ENCODE measurements around the gene CMTR2.

Gene CMTR2, protein sequence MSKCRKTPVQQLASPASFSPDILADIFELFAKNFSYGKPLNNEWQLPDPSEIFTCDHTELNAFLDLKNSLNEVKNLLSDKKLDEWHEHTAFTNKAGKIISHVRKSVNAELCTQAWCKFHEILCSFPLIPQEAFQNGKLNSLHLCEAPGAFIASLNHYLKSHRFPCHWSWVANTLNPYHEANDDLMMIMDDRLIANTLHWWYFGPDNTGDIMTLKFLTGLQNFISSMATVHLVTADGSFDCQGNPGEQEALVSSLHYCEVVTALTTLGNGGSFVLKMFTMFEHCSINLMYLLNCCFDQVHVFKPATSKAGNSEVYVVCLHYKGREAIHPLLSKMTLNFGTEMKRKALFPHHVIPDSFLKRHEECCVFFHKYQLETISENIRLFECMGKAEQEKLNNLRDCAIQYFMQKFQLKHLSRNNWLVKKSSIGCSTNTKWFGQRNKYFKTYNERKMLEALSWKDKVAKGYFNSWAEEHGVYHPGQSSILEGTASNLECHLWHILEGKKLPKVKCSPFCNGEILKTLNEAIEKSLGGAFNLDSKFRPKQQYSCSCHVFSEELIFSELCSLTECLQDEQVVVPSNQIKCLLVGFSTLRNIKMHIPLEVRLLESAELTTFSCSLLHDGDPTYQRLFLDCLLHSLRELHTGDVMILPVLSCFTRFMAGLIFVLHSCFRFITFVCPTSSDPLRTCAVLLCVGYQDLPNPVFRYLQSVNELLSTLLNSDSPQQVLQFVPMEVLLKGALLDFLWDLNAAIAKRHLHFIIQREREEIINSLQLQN

DNA sequence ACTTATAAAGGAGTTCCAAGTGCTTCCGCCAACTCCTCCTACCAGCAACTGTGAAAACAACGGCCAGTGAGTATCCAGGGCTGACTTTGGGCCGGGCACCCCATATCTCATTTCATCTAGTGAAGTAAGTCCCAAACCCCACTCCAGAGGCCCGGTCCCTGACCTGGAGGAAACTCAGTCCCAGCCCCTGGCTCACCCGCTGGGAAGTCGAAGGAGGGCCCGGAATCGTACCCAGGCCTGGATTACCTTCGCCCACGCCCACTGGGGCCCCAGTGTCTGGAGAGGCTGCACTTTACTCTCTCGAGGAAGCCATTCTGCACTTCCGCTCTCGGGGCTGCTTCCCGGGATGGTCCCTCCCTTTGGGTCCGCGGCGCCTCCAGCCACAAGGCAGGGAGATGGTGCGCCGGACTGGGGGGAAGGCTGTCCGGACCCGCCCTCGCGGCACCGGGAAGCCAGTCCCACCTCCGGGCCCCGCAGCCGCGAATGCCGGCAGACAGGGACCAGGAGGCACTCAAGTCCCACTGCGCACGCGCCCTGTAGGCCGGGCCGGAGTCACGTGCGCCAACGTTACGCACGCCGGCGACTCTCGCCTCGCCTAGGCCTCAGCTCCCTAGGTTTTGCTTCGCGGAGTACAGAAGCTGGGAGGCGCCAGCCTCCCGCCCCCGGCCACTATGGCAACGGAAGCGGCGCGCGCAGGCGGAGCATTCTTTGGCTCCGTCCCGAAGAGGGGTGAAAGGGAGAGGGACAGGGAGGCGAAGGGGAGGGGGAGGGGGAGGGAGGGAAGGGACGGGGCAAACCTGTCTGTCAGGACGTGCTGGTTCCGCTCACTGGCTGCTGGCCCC lies at the start of gene CMTR2:
Gene CMTR2, minus strand, starts transcription at position 513 of the 842 bp plus-strand sequence. CDS start 3,482 bp downstream, outside the sequence.
- Mint-ChIP-seq H3K4me3 (peak within 1 kb of the TSS; percentile 89), H3K27ac (peak within 1 kb of the TSS; percentile 87), H3K27me3 (ENCODE audit: low read depth, poor library complexity) (peaks cover 11% of the 10 kb centered on the region), H3K36me3 (ENCODE audit: low read depth) (peaks cover 39% of the 10 kb centered on the region), H3K9me3 (no peaks in the 10 kb centered on the region), H3K4me1 (peaks cover 16% of the 10 kb centered on the region)
- TF ChIP-seq, protein P1, sequence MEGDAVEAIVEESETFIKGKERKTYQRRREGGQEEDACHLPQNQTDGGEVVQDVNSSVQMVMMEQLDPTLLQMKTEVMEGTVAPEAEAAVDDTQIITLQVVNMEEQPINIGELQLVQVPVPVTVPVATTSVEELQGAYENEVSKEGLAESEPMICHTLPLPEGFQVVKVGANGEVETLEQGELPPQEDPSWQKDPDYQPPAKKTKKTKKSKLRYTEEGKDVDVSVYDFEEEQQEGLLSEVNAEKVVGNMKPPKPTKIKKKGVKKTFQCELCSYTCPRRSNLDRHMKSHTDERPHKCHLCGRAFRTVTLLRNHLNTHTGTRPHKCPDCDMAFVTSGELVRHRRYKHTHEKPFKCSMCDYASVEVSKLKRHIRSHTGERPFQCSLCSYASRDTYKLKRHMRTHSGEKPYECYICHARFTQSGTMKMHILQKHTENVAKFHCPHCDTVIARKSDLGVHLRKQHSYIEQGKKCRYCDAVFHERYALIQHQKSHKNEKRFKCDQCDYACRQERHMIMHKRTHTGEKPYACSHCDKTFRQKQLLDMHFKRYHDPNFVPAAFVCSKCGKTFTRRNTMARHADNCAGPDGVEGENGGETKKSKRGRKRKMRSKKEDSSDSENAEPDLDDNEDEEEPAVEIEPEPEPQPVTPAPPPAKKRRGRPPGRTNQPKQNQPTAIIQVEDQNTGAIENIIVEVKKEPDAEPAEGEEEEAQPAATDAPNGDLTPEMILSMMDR (IDR thresholded peaks at IDR 0.05), result no peak
- DNase-seq, result peak; percentile 94

DNA sequence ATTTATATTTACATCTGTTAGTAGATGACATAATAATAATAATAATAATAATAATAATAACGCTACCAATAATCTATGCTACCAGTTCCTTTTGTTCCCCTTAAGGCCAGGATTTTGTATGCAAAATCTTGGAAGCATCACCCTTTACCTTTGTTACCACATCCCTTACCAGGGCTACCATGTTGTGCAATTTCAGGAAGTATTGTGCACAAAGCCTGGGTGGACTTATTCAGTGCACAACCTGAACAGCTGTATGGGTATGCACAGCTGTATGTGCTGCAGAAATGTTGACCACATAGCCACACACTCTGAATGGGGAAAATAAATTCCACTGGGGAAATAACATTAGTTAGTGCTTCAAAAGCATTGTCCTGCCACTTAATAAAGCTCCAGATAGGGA lies 49.4 kb upstream of the CMTR2 start:
- H3K27ac Mint-ChIP-seq, result no peak overlapping the region
- H3K36me3 Mint-ChIP-seq (ENCODE audit: low read depth), result no peaks in the 10 kb centered on the region
- TF ChIP-seq, protein P1 (IDR thresholded peaks at IDR 0.05), result no peak
- no peak overlapping the region for H3K4me3 Mint-ChIP-seq
- H3K27me3 Mint-ChIP-seq (ENCODE audit: low read depth, poor library complexity), result peaks cover 43% of the 10 kb centered on the region
- no peak for DNase-seq
- no peaks in the 10 kb centered on the region for H3K9me3 Mint-ChIP-seq
- H3K4me1 Mint-ChIP-seq, result no peaks in the 10 kb centered on the region

DNA sequence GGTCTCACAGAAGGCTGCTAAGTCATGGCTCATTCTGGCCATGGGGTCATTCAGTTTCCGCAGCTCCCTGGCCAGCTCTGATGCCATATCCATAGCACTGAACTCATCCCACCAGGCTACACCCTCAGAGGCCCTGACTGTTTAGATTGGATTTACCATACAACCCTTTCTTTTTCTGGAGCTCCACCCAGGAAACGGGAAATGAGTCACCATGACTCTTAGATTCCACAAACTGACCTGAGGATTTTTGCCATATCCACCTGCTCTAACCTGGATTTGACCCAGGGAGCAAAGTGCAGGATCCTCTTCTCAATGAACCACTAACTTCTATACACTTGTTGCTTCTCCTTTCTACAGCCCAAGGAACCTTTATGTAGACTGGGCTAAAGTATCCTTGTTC lies 49.0 kb upstream of the CMTR2 start:
- peaks cover 43% of the 10 kb centered on the region for H3K27me3 Mint-ChIP-seq (ENCODE audit: low read depth, poor library complexity)
- no peaks in the 10 kb centered on the region for H3K9me3 Mint-ChIP-seq
- no peak overlapping the region for H3K4me3 Mint-ChIP-seq
- TF ChIP-seq, protein P1 (IDR thresholded peaks at IDR 0.05), result no peak
- H3K27ac Mint-ChIP-seq, result no peak overlapping the region
- H3K36me3 Mint-ChIP-seq (ENCODE audit: low read depth), result no peaks in the 10 kb centered on the region
- H3K4me1 Mint-ChIP-seq, result no peaks in the 10 kb centered on the region
- DNase-seq, result no peak

DNA sequence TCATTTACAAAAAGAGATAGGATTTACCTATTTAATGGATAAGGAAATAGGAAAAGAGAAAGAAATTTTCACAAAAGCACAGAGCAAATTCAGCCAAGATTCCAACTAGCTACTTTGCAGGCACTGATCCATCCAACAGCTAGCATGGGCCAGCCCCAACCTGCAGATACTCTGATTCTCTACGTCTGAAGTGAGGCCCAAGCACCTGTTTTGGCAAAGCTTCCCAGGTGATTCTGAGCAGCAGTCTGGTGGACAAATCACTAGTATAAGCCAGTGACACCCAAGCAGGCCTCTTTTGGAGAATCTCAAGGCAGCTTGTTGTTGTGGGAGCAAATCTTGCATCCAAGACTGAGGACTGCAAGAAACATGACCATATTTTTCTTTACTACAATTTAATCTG lies 48.4 kb upstream of the CMTR2 start:
- Mint-ChIP-seq H3K27ac (no peak overlapping the region), H3K27me3 (ENCODE audit: low read depth, poor library complexity) (peaks cover 43% of the 10 kb centered on the region), H3K4me1 (no peaks in the 10 kb centered on the region), H3K4me3 (no peak overlapping the region), H3K9me3 (no peaks in the 10 kb centered on the region), H3K36me3 (ENCODE audit: low read depth) (no peaks in the 10 kb centered on the region)
- TF ChIP-seq, protein P1 (IDR thresholded peaks at IDR 0.05), result no peak
- DNase-seq, result no peak

DNA sequence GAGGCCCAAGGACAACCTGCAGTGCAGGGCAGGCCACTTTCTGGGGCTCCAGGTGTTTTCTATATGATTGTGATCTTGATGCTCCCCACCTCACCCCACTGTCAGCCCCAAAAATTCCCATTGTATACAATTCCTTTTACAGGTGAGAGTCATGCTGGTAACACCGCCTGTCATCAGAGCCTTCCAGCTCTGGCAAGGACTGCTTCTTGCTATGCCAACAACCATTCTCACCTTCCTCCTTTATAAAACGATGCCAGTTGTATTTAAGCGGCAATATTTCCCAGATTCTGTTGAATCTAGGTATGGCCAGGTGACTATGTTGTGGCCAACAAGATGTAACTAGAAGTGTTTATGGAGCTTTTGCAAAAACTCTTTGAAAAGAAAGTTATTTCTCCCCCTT lies 38.9 kb upstream of the CMTR2 start:
- TF ChIP-seq, protein P1 (IDR thresholded peaks at IDR 0.05), result no peak
- Mint-ChIP-seq H3K27ac (no peak overlapping the region), H3K27me3 (ENCODE audit: low read depth, poor library complexity) (peaks cover 25% of the 10 kb centered on the region), H3K36me3 (ENCODE audit: low read depth) (no peaks in the 10 kb centered on the region), H3K4me1 (no peaks in the 10 kb centered on the region), H3K4me3 (no peak overlapping the region), H3K9me3 (peaks cover 11% of the 10 kb centered on the region)
- no peak for DNase-seq
